H1 (cell line): Measurements from ENCODE around the gene PLEKHG3. TPM values are rescaled to one million over a fixed set of nuclear protein-coding genes. Genes with fewer than 3 reads are reported as not detected.
A peak's percentile ranks its signal among the peaks of the same experiment; 100 is the strongest.

Experiments
- CTCF ChIA-PET: fragments of 300-600 bp; sonication (Branson Sonifier 250); formaldehyde crosslinking; loops from one replicate; lab custom pipeline; 2021; ENCODE audit not compliant: partially characterized antibody; lab: Charles Lee
- POLR2A ChIA-PET: fragments of 300-600 bp; sonication (Branson Sonifier 250); formaldehyde crosslinking; loops from one replicate; lab custom pipeline; 2021; ENCODE audit warnings: inconsistent platforms; ENCODE audit not compliant: partially characterized antibody; lab: Charles Lee
- DNase-seq, 2 experiments: peaks; one replicate each; pipeline versions ENCODE4 v3.0.0 to v3.0.0-alpha.2; 2010 to 2022; ENCODE audit warnings: low spot score in 2 of 2, low read depth in 1 of 2, mixed read lengths in 1 of 2
- FAIRE-seq: peaks from 2 replicates; lab custom pipeline; 2011; peaks lifted over from hg19 to GRCh38; lab: Jason Lieb, UNC
- H2AFZ ChIP-seq: 2 replicates; pipeline ENCODE4 v1.8.1; 2012; ENCODE audit warnings: low read length, inconsistent platforms
- H2AK5ac ChIP-seq: 2 replicates; pipeline ENCODE4 v1.6.1; 2013; ENCODE audit warnings: low read depth, low read length
- H2BK120ac ChIP-seq: replicated peaks from 2 replicates; pipeline ENCODE3; 2013; ENCODE audit warnings: low read depth, low read length, inconsistent platforms
- H2BK12ac ChIP-seq: 2 replicates; pipeline ENCODE4 v1.6.1; 2013; ENCODE audit warnings: low read depth, low read length
- H2BK15ac ChIP-seq: 2 replicates; pipeline ENCODE4 v1.6.1; 2013; ENCODE audit warnings: low read length
- H2BK20ac ChIP-seq: 2 replicates; pipeline ENCODE4 v1.6.1; 2013; ENCODE audit warnings: low read length
- H2BK5ac ChIP-seq: 2 replicates; pipeline ENCODE4 v1.6.1; 2013; ENCODE audit warnings: low read depth, low read length
- H3K14ac ChIP-seq: 2 replicates; pipeline ENCODE4 v1.6.1; 2013; ENCODE audit warnings: inconsistent platforms; ENCODE audit not compliant: insufficient read length
- H3K18ac ChIP-seq: 2 replicates; pipeline ENCODE4 v1.6.1; 2013; ENCODE audit warnings: low read length; ENCODE audit errors: extremely low read depth
- H3K23ac ChIP-seq: 2 replicates; pipeline ENCODE4 v1.6.1; 2013; ENCODE audit warnings: inconsistent platforms; ENCODE audit not compliant: insufficient read length
- H3K23me2 ChIP-seq: 2 replicates; pipeline ENCODE4 v1.6.1; 2013; ENCODE audit warnings: low read depth, low read length
- H3K27ac ChIP-seq: 2 replicates; pipeline ENCODE4 v1.6.1; 2011; ENCODE audit warnings: low read depth, low read length, inconsistent platforms
- H3K27me3 ChIP-seq, 4 experiments: replicated peaks in 1 of 4; 1 replicate in 1 of 4; 2 replicates in 3 of 4; pipeline versions ENCODE4 v1.6.1 to v1.8.1; 2011 to 2013; ENCODE audit warnings: low read length in 3 of 4, mild to moderate bottlenecking in 3 of 4, inconsistent platforms in 2 of 4, mixed read lengths in 2 of 4, moderate library complexity in 1 of 4; ENCODE audit not compliant: control insufficient read depth in 3 of 4, insufficient read depth in 3 of 4; ENCODE audit errors: extremely low read depth in 1 of 4
- H3K36me3 ChIP-seq, 4 experiments: 2 replicates each; pipeline versions ENCODE4 v1.6.1 to v1.8.1; 2011 to 2013; ENCODE audit warnings: mild to moderate bottlenecking in 4 of 4, low read length in 3 of 4, moderate library complexity in 2 of 4, control low read depth in 1 of 4, inconsistent platforms in 1 of 4; ENCODE audit not compliant: insufficient read depth in 4 of 4, control insufficient read depth in 2 of 4
- H3K4ac ChIP-seq: replicated peaks from 2 replicates; pipeline ENCODE3; 2013; ENCODE audit warnings: low read length, low read depth, mixed read lengths, inconsistent platforms; ENCODE audit not compliant: insufficient read length
- H3K4me1 ChIP-seq, 4 experiments: replicated peaks in 1 of 4; 1 replicate in 1 of 4; 2 replicates in 3 of 4; pipeline versions ENCODE4 v1.6.1 to v1.8.1; 2011 to 2013; ENCODE audit warnings: low read length in 3 of 4, inconsistent platforms in 2 of 4, mixed read lengths in 1 of 4; ENCODE audit not compliant: insufficient read depth in 4 of 4, control insufficient read depth in 3 of 4
- H3K4me2 ChIP-seq, 2 experiments: 2 replicates each; pipeline versions ENCODE4 v1.6.1 to v1.8.1; 2011 to 2013; ENCODE audit warnings: low read depth in 2 of 2, low read length in 2 of 2, control low read depth in 1 of 2, inconsistent platforms in 1 of 2, mild to moderate bottlenecking in 1 of 2; ENCODE audit not compliant: insufficient read depth in 1 of 2
- H3K4me3 ChIP-seq, 4 experiments: fragments of 200-600, 300-600 bp in 1 of 4; sonication (generic), shearing (Covaris generic), sonication (Bioruptor Twin) in 1 of 4; 2 replicates each; pipeline versions ENCODE4 v1.5.1 to v1.8.1; 2011 to 2016; ENCODE audit warnings: low read length in 4 of 4, low read depth in 3 of 4, control low read depth in 2 of 4, inconsistent platforms in 2 of 4, mild to moderate bottlenecking in 2 of 4, mixed read lengths in 1 of 4, moderate library complexity in 1 of 4; ENCODE audit not compliant: insufficient read depth in 2 of 4; ENCODE audit errors: extremely low read depth in 1 of 4
- H3K56ac ChIP-seq: replicated peaks from 2 replicates; pipeline ENCODE3; 2013; ENCODE audit warnings: low read depth, mild to moderate bottlenecking, mixed read lengths, low read length, inconsistent platforms; ENCODE audit not compliant: insufficient read length
- H3K79me1 ChIP-seq: 2 replicates; pipeline ENCODE4 v1.6.1; 2013; ENCODE audit warnings: low read depth, low read length, control low read depth
- H3K79me2 ChIP-seq, 2 experiments: 2 replicates each; pipeline versions ENCODE4 v1.6.1 to v1.8.1; 2012 to 2013; ENCODE audit warnings: low read length in 2 of 2, mild to moderate bottlenecking in 2 of 2, inconsistent platforms in 1 of 2; ENCODE audit not compliant: insufficient read depth in 2 of 2, control insufficient read depth in 1 of 2
- H3K9ac ChIP-seq, 4 experiments: replicated peaks in 1 of 4; 1 replicate in 1 of 4; 2 replicates in 3 of 4; pipeline versions ENCODE4 v1.6.1 to v1.8.1; 2011 to 2013; ENCODE audit warnings: low read depth in 3 of 4, low read length in 3 of 4, control low read depth in 2 of 4, mild to moderate bottlenecking in 2 of 4, moderate library complexity in 2 of 4, inconsistent platforms in 1 of 4; ENCODE audit errors: extremely low read depth in 1 of 4
- H3K9me3 ChIP-seq, 2 experiments: 2 replicates each; pipeline versions ENCODE4 v1.6.1 to v1.8.1; 2012 to 2013; ENCODE audit warnings: mild to moderate bottlenecking in 2 of 2, moderate library complexity in 2 of 2, control low read depth in 1 of 2, inconsistent platforms in 1 of 2, low read depth in 1 of 2, low read length in 1 of 2, mixed read lengths in 1 of 2; ENCODE audit not compliant: insufficient read depth in 2 of 2
- H4K20me1 ChIP-seq, 2 experiments: replicated peaks in 1 of 2; 2 replicates each; pipeline versions ENCODE3 to v1.8.1; 2011 to 2013; ENCODE audit warnings: inconsistent platforms in 2 of 2, low read length in 2 of 2, mild to moderate bottlenecking in 1 of 2; ENCODE audit not compliant: insufficient read depth in 2 of 2, control insufficient read depth in 1 of 2
- H4K5ac ChIP-seq: 2 replicates; pipeline ENCODE4 v1.6.1; 2013; ENCODE audit warnings: low read length, low read depth, mixed read lengths, inconsistent platforms; ENCODE audit not compliant: insufficient read length
- H4K8ac ChIP-seq: 2 replicates; pipeline ENCODE4 v1.8.0; 2013; ENCODE audit warnings: mild to moderate bottlenecking, moderate library complexity, low read length, inconsistent platforms; ENCODE audit not compliant: insufficient read depth; ENCODE audit errors: extremely low read depth
- H4K91ac ChIP-seq: replicated peaks from 2 replicates; pipeline ENCODE3; 2013; ENCODE audit warnings: low read length, mixed read lengths, inconsistent platforms; ENCODE audit not compliant: insufficient read length
- HDAC6 ChIP-seq: IDR thresholded peaks from one replicate; pipeline ENCODE4 v1.7.1; 2012; ENCODE audit warnings: low read depth, mild to moderate bottlenecking, inconsistent platforms, low read length, moderate library complexity
- RNF2 ChIP-seq: fragments of 200-900, 300-1000 bp; sonication (generic); IDR thresholded peaks from 2 replicates; pipeline ENCODE4 v1.7.1; 2016; ENCODE audit warnings: borderline replicate concordance, low read depth, mild to moderate bottlenecking, antibody characterized with exemption, low read length; ENCODE audit not compliant: poor library complexity, severe bottlenecking; ENCODE audit errors: missing control alignments
- WGBS, 2 experiments: shearing (Covaris generic) in 1 of 2; methylation state at CpG; one replicate each; pipeline versions ENCODE4 v1.1.6 to v1.1.7; 2013 to 2015; ENCODE audit warnings: low lambda C conversion rate in 2 of 2, mixed read lengths in 2 of 2, inconsistent platforms in 1 of 2, low coverage in 1 of 2, missing lambda C conversion rate in 1 of 2; ENCODE audit not compliant: insufficient replicate concordance in 2 of 2, insufficient coverage in 1 of 2, insufficient read length in 1 of 2; ENCODE audit errors: extremely low coverage in 1 of 2, missing lambda C conversion rate in 1 of 2; 5-methylcytosine and 5-hydroxymethylcytosine counted together
- polyA plus RNA-seq, 7 experiments: library from polyadenylated mRNA; depleted of rRNA in 3 of 7; stranded (reverse) in 5 of 7; unstranded in 2 of 7; fragments of >200 nt in 5 of 7; fragments of 200-250 nt in 2 of 7; gene quantifications; 1 replicate in 5 of 7; 2 replicates in 1 of 7; 4 replicates in 1 of 7; pipeline versions ENCODE4 v1.2.1 to v1.2.3, GENCODE V29; 2011 to 2013; ENCODE audit warnings: missing spikeins in 2 of 7, mixed read lengths in 2 of 7
- total RNA-seq: library from RNA; stranded (reverse); fragmentation: NEBNext Ultra II Directional; extraction: Animal tissue kit (Norgen Biotek cat#: 25700); gene quantifications from 2 replicates; pipeline ENCODE4 v1.2.1, GENCODE V29; 2021

PLEKHG3 gene
- total and polyA plus RNA-seq, 2 of the 8 experiments (the other 6 are each of a cell fraction or from before 2014, with no cell fraction given) = 43.4 to 90.6 TPM

GRCh38 chr14:64765740-64766302 is 61.6 kb downstream of the PLEKHG3 start:
- peak overlapping the region; percentile 56; the same call in 1 of the 2 replicates for H2BK12ac ChIP-seq
- no peak overlapping the region for H3K18ac ChIP-seq
- H3K23me2 ChIP-seq = peaks cover 6% of the 10 kb centered on the region; the same call in 1 of the 2 replicates
- DNase-seq = no peak
- peak overlapping the region; percentile 87 for H2BK20ac ChIP-seq
- H3K23ac ChIP-seq = no peak overlapping the region
- H3K4me3 ChIP-seq = no peak overlapping the region
- ChIA-PET POLR2A (interaction anchor here (1.0 to 1.7 kb wide), 4 partner anchors 10 to 261 kb away, joined by 3 to 5 read pairs (median 4); partner anchors contain the start of gene ZBTB1), CTCF (interaction anchor here (1.0 to 3.4 kb wide), 30 partner anchors 10 to 270 kb away, joined by 3 to 57 read pairs (median 4); no protein-coding TSS in a partner anchor)
- no peak overlapping the region for H2BK120ac ChIP-seq
- H4K91ac ChIP-seq = peak overlapping the region; percentile 51
- 90% methylated on average over 4 of the region's 4 CpGs; no CpG with 5 or more reads in 1 of the 2 experiments for WGBS, 2 experiments
- no peaks in the 10 kb centered on the region for H3K36me3 ChIP-seq
- peak overlapping the region; percentile 85 for H3K56ac ChIP-seq
- H4K5ac ChIP-seq = no peak overlapping the region
- no peak overlapping the region for H2AFZ ChIP-seq
- H3K4me2 ChIP-seq = no peak overlapping the region
- H3K14ac ChIP-seq = no peak overlapping the region
- peak overlapping the region; percentile 65 for H3K4ac ChIP-seq
- H2BK5ac ChIP-seq = peak overlapping the region; percentile 75; the same call in 1 of the 2 replicates
- no peak for FAIRE-seq
- no peaks in the 10 kb centered on the region for H3K9me3 ChIP-seq
- H3K4me1 ChIP-seq = peaks cover 4 to 34% (median 24%) of the 10 kb centered on the region in 4 experiments
- H3K27me3 ChIP-seq = peaks cover 0 to 2% (median 0%) of the 10 kb centered on the region in 4 experiments; a peak in 3 of 7 replicates
- peak overlapping the region; percentile 95 for H2AK5ac ChIP-seq
- H3K79me2 ChIP-seq = no peaks in the 10 kb centered on the region
- H3K9ac ChIP-seq = no peak overlapping the region
- peaks cover 0 to 6% of the 10 kb centered on the region in 2 experiments for H4K20me1 ChIP-seq
- H3K27ac ChIP-seq = no peak overlapping the region
- peak overlapping the region; percentile 53 for H2BK15ac ChIP-seq
- no peaks in the 10 kb centered on the region for H3K79me1 ChIP-seq
- no peak overlapping the region; the same call in 1 of the 2 replicates for H4K8ac ChIP-seq
- TF ChIP-seq RNF2 (peak; percentile 28), HDAC6 (no peak)
